ENCODE data around the gene ALPG. TPM values are rescaled to one million over a fixed set of nuclear protein-coding genes. Genes with fewer than 3 reads are reported as not detected.
"Not testable (repeated sequence)": the region's sequence is repeated elsewhere in the genome, so short reads cannot be mapped to it uniquely, and the experiment has no call there.

Gene ALPG
- total RNA-seq, 1 experiment from 2014 or later = 218 TPM

- in situ Hi-C loops (cut with HindIII; ENCODE audit: low sequenced_read_pairs) = no loop called here
- DNase-seq (ENCODE audit: low spot score) = peak; percentile 10
Measured at GRCh38 chr2:232389327-232389726, 17.3 kb upstream of the ALPG start.

GRCh38 chr2:232390661-232391060 lies 16.0 kb upstream of the ALPG start:
- DNase-seq (ENCODE audit: low spot score) = no peak
- in situ Hi-C loops (cut with HindIII; ENCODE audit: low sequenced_read_pairs) = no loop called here

- DNase-seq (ENCODE audit: low spot score) = no peak
- in situ Hi-C loops (cut with HindIII; ENCODE audit: low sequenced_read_pairs) = no loop called here
Measured at GRCh38 chr2:232393556-232393955, 13.1 kb upstream of the ALPG start.

GRCh38 chr2:232394431-232394830 lies 12.2 kb upstream of the ALPG start:
- in situ Hi-C loops (cut with HindIII; ENCODE audit: low sequenced_read_pairs); DNase-seq (ENCODE audit: low spot score): not testable (repeated sequence)

- in situ Hi-C loops (cut with HindIII; ENCODE audit: low sequenced_read_pairs) = no loop called here
- DNase-seq (ENCODE audit: low spot score) = no peak
Measured at GRCh38 chr2:232395586-232395985, 11.1 kb upstream of the ALPG start.

- no peak for DNase-seq (ENCODE audit: low spot score)
- in situ Hi-C loops (cut with HindIII; ENCODE audit: low sequenced_read_pairs) = no loop called here
Measured at GRCh38 chr2:232396683-232397082, 10.0 kb upstream of the ALPG start.

- no peak for DNase-seq (ENCODE audit: low spot score)
- in situ Hi-C loops (cut with HindIII; ENCODE audit: low sequenced_read_pairs) = no loop called here
Measured at GRCh38 chr2:232398293-232399034, 8.2 kb upstream of the ALPG start.

DNA sequence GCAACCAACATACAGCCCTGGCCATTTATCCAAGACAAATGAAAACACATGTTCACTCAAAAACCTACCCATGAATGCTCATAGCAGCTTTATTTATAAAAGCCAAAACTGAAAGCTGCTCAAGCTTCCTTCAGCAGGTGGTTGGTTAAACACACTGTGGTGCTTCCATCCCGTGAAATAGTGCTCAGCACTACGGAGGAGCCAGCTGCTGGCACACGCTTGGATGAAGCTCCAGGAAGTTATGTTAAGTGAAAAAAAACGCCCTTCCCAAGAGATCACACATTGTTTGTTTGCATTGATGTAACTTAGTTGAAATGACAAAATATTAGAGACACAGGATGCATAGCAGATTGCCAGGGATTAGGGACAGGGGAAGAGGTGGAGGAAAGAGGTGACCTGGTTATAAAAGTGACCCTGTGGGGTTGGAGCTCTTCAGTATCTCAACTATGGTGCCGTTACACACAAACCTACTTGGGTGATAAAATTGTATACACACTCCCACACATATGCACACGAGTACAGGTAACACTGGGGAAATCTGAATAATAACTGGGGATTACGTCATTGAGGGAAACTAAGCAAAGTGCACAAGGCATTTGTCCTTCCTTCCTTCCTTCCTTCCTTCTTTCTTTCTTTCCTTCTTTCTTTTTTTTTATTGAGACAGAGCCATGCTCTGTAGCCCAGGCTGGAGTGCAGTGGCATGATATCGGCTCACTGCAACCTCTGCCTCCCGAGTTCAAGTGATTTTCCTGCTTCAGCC lies 6.2 kb upstream of the ALPG start:
- in situ Hi-C loops (cut with HindIII; ENCODE audit: low sequenced_read_pairs) = no loop called here
- no peak for DNase-seq (ENCODE audit: low spot score)

GRCh38 chr2:232402518-232402917 lies 4.1 kb upstream of the ALPG start:
- in situ Hi-C loops (cut with HindIII; ENCODE audit: low sequenced_read_pairs) = no loop called here
- DNase-seq (ENCODE audit: low spot score) = no peak

GRCh38 chr2:232405943-232406510 lies 617 bp upstream of the ALPG start:
- in situ Hi-C loops (cut with HindIII; ENCODE audit: low sequenced_read_pairs) = no loop called here

GRCh38 chr2:232407428-232408150 lies 945 bp downstream of the ALPG start:
- DNase-seq (ENCODE audit: low spot score); in situ Hi-C loops (cut with HindIII; ENCODE audit: low sequenced_read_pairs): not testable (repeated sequence)

More at GRCh38 chr2:232405943-232406510, 617 bp upstream of the ALPG start:
- no peak for DNase-seq (ENCODE audit: low spot score)

GRCh38 chr2:232408269-232408668 lies 1.6 kb downstream of the ALPG start:
- DNase-seq (ENCODE audit: low spot score); in situ Hi-C loops (cut with HindIII; ENCODE audit: low sequenced_read_pairs): not testable (repeated sequence)

GRCh38 chr2:232409617-232410016 lies 3.0 kb downstream of the ALPG start:
- in situ Hi-C loops (cut with HindIII; ENCODE audit: low sequenced_read_pairs); DNase-seq (ENCODE audit: low spot score): not testable (repeated sequence)

GRCh38 chr2:232410238-232410900 lies 3.7 kb downstream of the ALPG start:
- in situ Hi-C loops (cut with HindIII; ENCODE audit: low sequenced_read_pairs) = no loop called here

GRCh38 chr2:232411901-232412629 lies 5.4 kb downstream of the ALPG start:
- in situ Hi-C loops (cut with HindIII; ENCODE audit: low sequenced_read_pairs) = no loop called here

More at GRCh38 chr2:232410238-232410900, 3.7 kb downstream of the ALPG start:
- no peak for DNase-seq (ENCODE audit: low spot score)

GRCh38 chr2:232412986-232413385 lies 6.3 kb downstream of the ALPG start:
- in situ Hi-C loops (cut with HindIII; ENCODE audit: low sequenced_read_pairs) = no loop called here
- no peak for DNase-seq (ENCODE audit: low spot score)

More at GRCh38 chr2:232411901-232412629, 5.4 kb downstream of the ALPG start:
- no peak for DNase-seq (ENCODE audit: low spot score)

DNA sequence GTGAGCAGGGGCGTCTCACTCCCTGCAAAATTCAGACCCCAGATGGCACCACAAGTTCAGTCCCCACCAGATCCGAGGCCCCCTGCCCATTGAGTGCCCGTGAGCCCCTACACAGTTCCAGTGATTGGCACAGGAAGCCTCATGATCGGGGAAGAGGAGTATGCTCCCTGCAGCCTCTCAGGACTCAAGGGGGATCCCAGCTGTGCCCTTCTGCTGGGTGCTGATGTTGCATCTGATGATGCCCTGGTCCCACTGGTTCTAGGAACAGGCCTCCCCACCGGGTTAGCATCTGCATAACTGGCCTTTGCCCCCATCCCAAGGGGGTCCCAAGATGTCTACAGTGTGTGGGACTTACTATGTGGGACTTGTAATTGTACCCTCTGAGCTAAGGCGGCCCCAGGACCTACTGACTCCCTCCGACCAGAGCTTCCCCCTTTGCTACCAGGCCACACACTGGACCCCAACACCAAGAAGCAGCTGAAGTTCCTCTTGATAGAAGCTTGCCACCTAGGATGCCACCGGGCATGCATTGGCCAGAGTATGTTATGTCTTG lies 8.6 kb downstream of the ALPG start:
- in situ Hi-C loops (cut with HindIII; ENCODE audit: low sequenced_read_pairs) = no loop called here

More for the DNA sequence above, 8.6 kb downstream of the ALPG start:
- no peak for DNase-seq (ENCODE audit: low spot score)
